GM12891 (cell line): ENCODE results near the gene PLOD1.

ENCODE experiments used
- POLR2A ChIP-seq: IDR thresholded peaks from 2 replicates; pipeline ENCODE4 v1.6.1; 2011; ENCODE audit warnings: low read depth, low read length, control low read depth
- POLR2AphosphoS5 ChIP-seq: IDR thresholded peaks from 2 replicates; pipeline ENCODE4 v1.6.1; 2011; ENCODE audit warnings: low read depth, low read length, control low read depth
- POU2F2 ChIP-seq: IDR thresholded peaks from 2 replicates; pipeline ENCODE4 v1.6.1; 2011; ENCODE audit warnings: low read depth, mild to moderate bottlenecking, control low read depth, low read length, moderate library complexity
- SPI1 ChIP-seq: IDR thresholded peaks from 2 replicates; pipeline ENCODE4 v1.6.1; 2011; ENCODE audit warnings: low read depth, low read length, control low read depth
- TAF1 ChIP-seq: IDR thresholded peaks from 2 replicates; pipeline ENCODE4 v1.6.1; 2011; ENCODE audit warnings: low read depth, low read length, control low read depth

GRCh38 chr1:11918799-11919519, 15.6 kb upstream of the PLOD1 start:
- TF ChIP-seq TAF1 = no peak
- TF ChIP-seq POLR2A = no peak
- TF ChIP-seq POLR2AphosphoS5 = no peak
- TF ChIP-seq POU2F2 = no peak
- no peak for TF ChIP-seq SPI1
